ENCODE results near the gene SLBP.
"Not testable (repeated sequence)": the region's sequence is repeated elsewhere in the genome, so short reads cannot be mapped to it uniquely, and the experiment has no call there.

Gene SLBP

DNA sequence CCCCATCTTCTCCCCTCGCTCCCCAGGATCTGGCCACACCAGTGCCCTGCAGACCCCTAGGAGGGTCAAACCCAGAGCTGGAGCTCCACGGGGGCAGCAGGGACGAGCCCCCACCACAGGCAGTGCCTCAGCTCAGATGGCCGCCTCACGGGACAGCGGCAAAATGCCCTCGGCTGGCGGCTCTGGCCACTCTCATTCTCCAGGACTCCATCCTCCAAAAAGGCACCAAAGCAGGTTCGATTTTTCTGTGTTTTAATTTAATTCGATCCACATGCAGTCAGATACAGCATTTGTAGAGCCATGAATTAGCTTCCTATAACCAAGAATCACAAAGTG is 36.3 kb downstream of the SLBP start:
- DNase-seq: no peak
- CTCF ChIA-PET: no interaction called here
- H3K4me3 Mint-ChIP-seq: no peak overlapping the region
- no peaks in the 10 kb centered on the region for H3K4me1 Mint-ChIP-seq
- H3K9me3 Mint-ChIP-seq: no peaks in the 10 kb centered on the region
- peaks cover 14% of the 10 kb centered on the region for H3K27me3 Mint-ChIP-seq
- H3K27ac Mint-ChIP-seq: no peak overlapping the region
- no peaks in the 10 kb centered on the region for H3K36me3 Mint-ChIP-seq

DNA sequence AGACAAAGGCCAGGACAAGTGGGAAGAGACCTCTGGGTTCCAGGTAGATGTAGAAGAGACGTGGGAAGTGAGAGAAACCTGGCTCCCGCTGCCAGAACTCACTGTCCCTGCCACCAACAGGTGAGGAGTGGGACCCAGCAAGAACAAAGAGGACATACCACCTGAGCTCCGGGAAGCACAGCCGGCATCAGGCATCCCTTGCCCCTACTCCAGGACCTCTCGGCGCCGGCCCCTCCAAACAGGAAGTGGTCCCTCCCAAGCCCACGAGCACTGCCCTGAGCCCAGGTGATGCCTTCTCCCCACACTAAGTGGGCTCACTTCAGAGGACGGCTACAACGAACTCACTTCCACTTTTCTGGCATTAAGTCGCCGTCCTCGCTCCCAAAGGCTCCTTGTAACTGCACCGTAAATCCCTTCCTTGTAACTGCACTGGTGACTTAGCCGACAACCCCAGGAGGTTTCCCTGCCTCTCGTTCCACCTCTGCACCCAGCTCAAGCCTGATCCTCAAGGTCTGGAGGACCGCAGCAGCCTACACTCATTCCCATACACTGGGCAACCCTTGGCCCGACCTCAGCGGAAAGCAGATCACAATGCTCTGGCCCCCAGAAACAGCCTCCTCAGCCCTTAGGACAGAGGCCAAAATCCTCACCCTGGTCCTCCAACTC is 36.9 kb downstream of the SLBP start:
- no peaks in the 10 kb centered on the region for H3K36me3 Mint-ChIP-seq
- H3K27me3 Mint-ChIP-seq: peaks cover 13% of the 10 kb centered on the region
- DNase-seq: no peak
- no peaks in the 10 kb centered on the region for H3K4me1 Mint-ChIP-seq
- CTCF ChIA-PET: no interaction called here
- H3K4me3 Mint-ChIP-seq: no peak overlapping the region
- no peaks in the 10 kb centered on the region for H3K9me3 Mint-ChIP-seq
- H3K27ac Mint-ChIP-seq: no peak overlapping the region

DNA sequence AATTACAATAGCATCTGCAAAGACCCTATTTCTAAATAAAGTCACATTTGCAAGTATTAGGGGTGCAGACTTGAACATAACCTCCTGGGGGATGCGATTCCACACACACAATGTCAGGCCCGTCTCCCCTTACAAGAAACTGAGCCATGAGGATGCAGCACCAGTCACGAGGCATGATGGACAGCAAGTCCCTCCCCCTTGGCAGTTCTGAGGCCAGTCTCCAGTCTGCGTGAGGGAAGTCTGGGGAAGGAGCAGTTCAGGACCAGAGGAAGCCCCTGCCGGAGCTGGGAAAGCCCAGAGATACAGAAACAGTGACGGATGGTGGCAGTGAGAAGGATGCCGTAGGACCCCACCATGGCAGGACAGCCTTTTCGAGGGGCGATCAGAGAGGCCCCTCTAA is 37.4 kb downstream of the SLBP start:
- Mint-ChIP-seq H3K27ac (no peak overlapping the region), H3K36me3 (no peaks in the 10 kb centered on the region), H3K9me3 (no peaks in the 10 kb centered on the region), H3K4me3 (no peak overlapping the region), H3K4me1 (no peaks in the 10 kb centered on the region), H3K27me3 (peaks cover 13% of the 10 kb centered on the region)
- no peak for DNase-seq
- CTCF ChIA-PET: no interaction called here

DNA sequence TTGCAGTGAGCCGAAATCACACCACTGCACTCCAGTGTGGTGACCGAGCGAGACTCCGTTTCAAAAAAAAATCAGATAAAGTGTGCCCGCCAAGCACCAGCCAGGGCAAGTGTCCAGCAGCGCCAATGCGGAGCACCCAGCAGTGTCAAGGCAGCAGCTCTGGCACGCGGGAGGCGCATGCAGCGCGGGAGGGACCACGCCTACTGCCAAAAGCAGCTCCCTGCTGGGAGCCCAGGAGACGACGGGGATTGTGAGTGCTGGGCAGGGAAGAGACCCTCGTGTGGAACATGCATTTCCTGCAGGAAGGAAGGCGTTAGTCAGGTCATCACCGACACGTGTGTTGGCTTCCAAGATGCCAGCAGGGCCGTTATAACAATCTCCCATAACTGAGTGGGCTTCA is 38.4 kb downstream of the SLBP start:
- Mint-ChIP-seq H3K9me3 (no peaks in the 10 kb centered on the region), H3K27me3 (peaks cover 13% of the 10 kb centered on the region), H3K4me3 (no peak overlapping the region), H3K4me1 (no peaks in the 10 kb centered on the region), H3K27ac (no peak overlapping the region), H3K36me3 (no peaks in the 10 kb centered on the region)
- no peak for DNase-seq
- CTCF ChIA-PET: no interaction called here

DNA sequence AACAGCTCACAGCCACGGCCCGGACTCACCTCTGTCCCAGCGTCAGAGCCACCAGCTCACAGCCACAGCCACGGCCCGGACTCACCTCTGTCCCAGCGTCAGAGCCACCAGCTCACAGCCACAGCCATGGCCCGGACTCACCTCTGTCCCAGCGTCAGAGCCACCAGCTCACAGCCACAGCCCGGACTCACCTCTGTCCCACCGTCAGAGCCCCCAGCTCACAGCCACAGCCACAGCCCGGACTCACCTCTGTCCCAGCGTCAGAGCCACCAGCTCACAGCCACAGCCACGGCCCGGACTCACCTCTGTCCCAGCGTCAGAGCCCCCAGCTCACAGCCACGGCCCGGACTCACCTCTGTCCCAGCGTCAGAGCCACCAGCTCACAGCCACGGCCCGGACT is 41.1 kb downstream of the SLBP start:
- H3K27ac Mint-ChIP-seq, DNase-seq, H3K36me3 Mint-ChIP-seq, H3K4me1 Mint-ChIP-seq, H3K4me3 Mint-ChIP-seq, H3K9me3 Mint-ChIP-seq, CTCF ChIA-PET: not testable (repeated sequence)
- peaks cover 13% of the 10 kb centered on the region for H3K27me3 Mint-ChIP-seq

DNA sequence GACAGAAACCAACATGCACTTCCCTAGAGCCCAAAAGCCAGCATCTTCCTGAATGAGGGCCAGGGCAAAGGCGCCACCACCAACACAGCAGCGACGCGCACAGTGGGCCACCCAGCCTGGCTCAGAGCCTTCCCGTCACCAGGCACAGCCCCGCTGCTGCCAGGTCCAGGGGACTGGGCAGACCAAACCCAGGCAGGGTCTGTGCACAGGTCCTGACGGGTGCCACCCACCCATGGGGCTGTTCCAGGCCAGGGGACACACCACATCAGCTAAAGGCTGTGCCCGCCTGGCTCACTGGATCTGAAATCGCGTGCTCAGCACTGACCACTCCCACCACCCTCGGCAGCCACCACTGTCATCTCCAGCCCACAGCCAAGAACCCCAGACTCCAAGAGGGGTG is 41.8 kb downstream of the SLBP start:
- DNase-seq: no peak
- CTCF ChIA-PET: no interaction called here
- H3K27me3 Mint-ChIP-seq: peaks cover 6% of the 10 kb centered on the region
- no peaks in the 10 kb centered on the region for H3K9me3 Mint-ChIP-seq
- H3K4me1 Mint-ChIP-seq: no peaks in the 10 kb centered on the region
- H3K27ac Mint-ChIP-seq: no peak overlapping the region
- no peaks in the 10 kb centered on the region for H3K36me3 Mint-ChIP-seq
- no peak overlapping the region for H3K4me3 Mint-ChIP-seq

DNA sequence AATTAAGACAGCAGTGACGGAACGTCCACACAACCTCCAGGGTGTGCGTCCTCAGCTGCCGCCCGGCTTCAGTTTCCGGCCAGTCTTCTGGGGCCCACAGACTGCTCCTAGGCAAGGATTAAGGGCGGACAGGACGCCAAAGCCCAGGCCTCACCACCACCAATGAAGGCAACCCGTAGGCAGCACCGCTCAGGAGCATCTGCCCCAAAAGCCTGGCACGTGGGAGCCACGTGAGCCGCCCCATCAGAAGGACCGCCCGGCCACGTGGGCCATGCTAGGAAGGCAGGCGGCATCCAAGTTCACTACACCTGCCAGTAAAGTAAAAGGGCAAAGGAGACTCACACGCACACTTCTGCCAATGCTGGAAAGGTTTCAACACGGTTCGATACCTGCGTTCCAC is 42.3 kb downstream of the SLBP start:
- no peak overlapping the region for H3K27ac Mint-ChIP-seq
- H3K27me3 Mint-ChIP-seq: peaks cover 2% of the 10 kb centered on the region
- no peaks in the 10 kb centered on the region for H3K36me3 Mint-ChIP-seq
- no peak for DNase-seq
- no peaks in the 10 kb centered on the region for H3K9me3 Mint-ChIP-seq
- no peaks in the 10 kb centered on the region for H3K4me1 Mint-ChIP-seq
- H3K4me3 Mint-ChIP-seq: no peak overlapping the region
- CTCF ChIA-PET: no interaction called here

DNA sequence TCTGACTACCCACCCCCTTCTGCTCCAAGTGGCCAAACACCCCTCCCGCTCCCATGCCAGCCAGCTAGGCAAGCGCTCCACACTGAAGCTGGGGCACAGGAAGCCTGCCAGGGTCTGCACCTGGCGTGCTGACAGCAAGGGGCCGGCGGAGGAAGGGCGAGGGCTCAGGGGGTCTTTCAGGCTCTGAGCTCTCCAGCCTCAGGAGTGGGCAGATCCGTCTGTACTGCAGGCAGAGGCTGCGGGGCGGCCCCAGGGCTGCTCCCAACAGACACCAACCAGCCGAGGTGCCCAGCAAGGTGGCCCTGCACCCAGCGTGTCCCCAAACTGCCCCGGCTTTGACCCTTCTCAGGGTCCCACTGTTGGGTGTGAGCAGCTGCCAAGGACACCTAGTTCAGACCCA is 42.8 kb downstream of the SLBP start:
- H3K4me3 Mint-ChIP-seq: no peak overlapping the region
- no peaks in the 10 kb centered on the region for H3K27me3 Mint-ChIP-seq
- no peaks in the 10 kb centered on the region for H3K9me3 Mint-ChIP-seq
- H3K27ac Mint-ChIP-seq: no peak overlapping the region
- H3K36me3 Mint-ChIP-seq: no peaks in the 10 kb centered on the region
- H3K4me1 Mint-ChIP-seq: no peaks in the 10 kb centered on the region
- CTCF ChIA-PET: no interaction called here
- no peak for DNase-seq

DNA sequence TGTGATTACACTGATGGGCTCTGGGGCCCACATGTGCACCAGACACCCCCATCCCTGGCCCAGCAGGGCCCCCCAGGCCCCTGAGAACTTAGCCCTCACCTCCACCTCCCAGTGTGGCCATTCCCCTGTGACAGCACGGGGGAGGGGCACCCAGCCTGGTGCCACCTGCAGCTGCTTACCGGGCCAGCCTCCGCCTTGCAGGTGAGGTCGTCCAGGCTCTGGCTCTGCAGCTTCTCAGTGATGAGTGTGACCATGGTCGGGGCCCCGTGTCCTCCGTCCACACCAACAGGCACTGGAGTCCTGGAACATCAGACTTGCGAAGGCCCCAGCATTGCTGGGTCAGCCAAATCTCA is 43.7 kb downstream of the SLBP start:
- no peak overlapping the region for H3K4me3 Mint-ChIP-seq
- DNase-seq: no peak
- H3K9me3 Mint-ChIP-seq: no peaks in the 10 kb centered on the region
- H3K27me3 Mint-ChIP-seq: no peaks in the 10 kb centered on the region
- H3K4me1 Mint-ChIP-seq: no peaks in the 10 kb centered on the region
- CTCF ChIA-PET: no interaction called here
- H3K27ac Mint-ChIP-seq: no peak overlapping the region
- H3K36me3 Mint-ChIP-seq: no peaks in the 10 kb centered on the region

DNA sequence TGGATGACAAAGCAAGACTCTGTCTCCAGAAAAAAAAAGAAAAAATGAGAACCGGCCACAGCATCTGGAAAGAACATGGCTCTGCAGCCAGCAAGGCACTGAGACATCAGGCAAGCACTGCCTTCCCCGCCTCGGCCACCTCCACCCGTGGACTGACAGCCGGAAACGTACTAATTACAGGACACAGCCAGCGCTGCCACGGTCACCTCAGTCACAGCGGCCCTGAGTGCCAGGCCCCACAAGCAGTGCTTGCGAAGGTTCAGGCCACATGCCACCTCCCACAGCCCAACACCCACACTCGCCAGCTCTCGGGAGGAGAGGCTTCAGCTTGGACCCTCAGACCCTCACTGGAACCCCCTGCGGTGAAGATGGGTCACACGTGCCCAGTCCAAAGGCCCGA is 44.8 kb downstream of the SLBP start:
- Mint-ChIP-seq H3K27ac (no peak overlapping the region), H3K27me3 (no peaks in the 10 kb centered on the region), H3K4me3 (no peak overlapping the region), H3K4me1 (no peaks in the 10 kb centered on the region), H3K9me3 (no peaks in the 10 kb centered on the region), H3K36me3 (no peaks in the 10 kb centered on the region)
- CTCF ChIA-PET: no interaction called here
- no peak for DNase-seq

DNA sequence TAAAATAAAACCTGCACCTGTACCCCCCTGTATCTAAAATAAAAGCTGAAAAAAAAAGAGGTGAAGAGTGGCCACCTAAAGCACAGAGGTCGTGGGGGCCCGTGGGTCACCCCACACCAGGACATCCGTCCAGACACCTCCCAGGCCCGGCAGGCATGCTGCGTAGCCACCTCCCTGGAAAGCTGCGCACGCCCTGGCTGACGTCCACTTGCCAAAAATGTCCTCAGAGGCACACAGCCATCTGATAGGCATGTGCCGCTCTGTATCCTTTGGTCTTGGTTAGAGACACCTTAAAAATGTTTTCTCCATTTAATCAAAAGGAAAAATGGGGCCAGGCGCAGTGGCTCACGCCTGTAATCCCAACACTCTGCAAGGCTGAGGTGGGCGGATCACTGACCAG is 45.7 kb downstream of the SLBP start:
- Mint-ChIP-seq H3K27ac (no peak overlapping the region), H3K36me3 (no peaks in the 10 kb centered on the region), H3K4me1 (no peaks in the 10 kb centered on the region), H3K27me3 (no peaks in the 10 kb centered on the region), H3K4me3 (no peak overlapping the region), H3K9me3 (no peaks in the 10 kb centered on the region)
- no peak for DNase-seq
- CTCF ChIA-PET: no interaction called here

DNA sequence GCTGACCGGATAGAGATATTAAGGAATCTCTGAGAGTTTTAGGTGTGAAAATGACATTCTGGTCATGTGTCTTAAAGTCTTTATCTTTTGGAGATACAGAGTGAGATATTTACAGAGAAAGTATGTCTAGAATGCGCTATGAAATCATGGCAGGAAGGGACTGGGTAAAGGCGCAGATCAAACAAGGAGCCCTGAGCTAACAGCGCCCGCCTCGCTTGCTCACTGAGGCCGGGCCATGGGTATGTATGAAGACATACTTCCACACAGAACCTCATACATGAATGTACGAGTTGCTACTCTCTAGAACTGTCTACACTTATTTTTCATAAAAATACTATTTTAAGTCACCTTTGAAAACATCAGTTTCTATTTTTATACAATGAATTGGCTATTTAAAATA is 48.0 kb downstream of the SLBP start:
- no peaks in the 10 kb centered on the region for H3K36me3 Mint-ChIP-seq
- H3K27me3 Mint-ChIP-seq: no peaks in the 10 kb centered on the region
- no peak overlapping the region for H3K27ac Mint-ChIP-seq
- CTCF ChIA-PET: interaction anchor here (1.4 kb wide), 1 partner anchor 29 kb away, joined by 6 read pairs; no protein-coding TSS in a partner anchor
- DNase-seq: no peak
- H3K4me3 Mint-ChIP-seq: no peak overlapping the region
- H3K4me1 Mint-ChIP-seq: no peaks in the 10 kb centered on the region
- H3K9me3 Mint-ChIP-seq: no peaks in the 10 kb centered on the region

DNA sequence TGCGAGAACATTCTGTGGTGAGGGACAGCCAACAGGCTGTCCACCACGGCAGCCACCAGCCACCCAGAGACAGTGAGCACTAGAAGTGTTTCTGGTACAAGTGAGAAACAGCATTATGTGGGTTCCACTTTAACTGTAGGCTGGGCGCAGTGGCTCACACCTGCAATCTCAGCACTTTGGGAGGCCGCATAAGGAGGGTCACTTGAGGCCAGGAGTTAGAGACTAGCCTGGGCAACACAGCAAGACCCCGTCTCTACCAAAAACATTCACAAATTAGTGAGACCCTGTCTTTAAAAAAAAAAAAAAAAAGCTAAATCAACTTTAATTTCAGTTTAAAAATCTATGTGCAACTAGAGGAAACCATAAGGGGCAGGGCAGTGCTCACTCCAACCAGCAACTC is 48.6 kb downstream of the SLBP start:
- H3K4me3 Mint-ChIP-seq: no peak overlapping the region
- no peaks in the 10 kb centered on the region for H3K4me1 Mint-ChIP-seq
- H3K27ac Mint-ChIP-seq: no peak overlapping the region
- no peaks in the 10 kb centered on the region for H3K27me3 Mint-ChIP-seq
- H3K36me3 Mint-ChIP-seq: no peaks in the 10 kb centered on the region
- CTCF ChIA-PET: interaction anchor here (1.4 kb wide), 1 partner anchor 30 kb away, joined by 6 read pairs; no protein-coding TSS in a partner anchor
- H3K9me3 Mint-ChIP-seq: no peaks in the 10 kb centered on the region
- DNase-seq: no peak

DNA sequence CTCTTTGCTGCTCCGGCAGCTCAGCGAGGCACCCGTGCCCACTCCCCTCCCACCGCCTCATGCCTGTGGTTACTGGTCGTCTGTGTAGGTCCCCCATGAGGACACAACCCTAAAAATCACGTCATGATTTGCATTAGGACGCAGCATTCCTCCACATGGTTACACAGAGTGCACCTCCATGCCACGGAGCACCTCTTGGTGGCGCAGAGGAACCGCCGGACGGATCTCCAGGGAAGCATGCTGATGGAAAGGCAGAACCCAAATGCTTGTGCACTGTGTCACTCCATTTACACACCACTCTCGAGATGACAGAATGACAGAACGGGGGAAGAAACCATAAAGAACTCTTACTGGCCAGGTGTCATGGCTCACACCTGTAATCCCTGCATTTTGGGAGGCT is 50.4 kb downstream of the SLBP start:
- Mint-ChIP-seq H3K4me3 (no peak overlapping the region), H3K27ac (no peak overlapping the region), H3K9me3 (no peaks in the 10 kb centered on the region), H3K4me1 (no peaks in the 10 kb centered on the region), H3K27me3 (no peaks in the 10 kb centered on the region), H3K36me3 (no peaks in the 10 kb centered on the region)
- no peak for DNase-seq
- CTCF ChIA-PET: no interaction called here

DNA sequence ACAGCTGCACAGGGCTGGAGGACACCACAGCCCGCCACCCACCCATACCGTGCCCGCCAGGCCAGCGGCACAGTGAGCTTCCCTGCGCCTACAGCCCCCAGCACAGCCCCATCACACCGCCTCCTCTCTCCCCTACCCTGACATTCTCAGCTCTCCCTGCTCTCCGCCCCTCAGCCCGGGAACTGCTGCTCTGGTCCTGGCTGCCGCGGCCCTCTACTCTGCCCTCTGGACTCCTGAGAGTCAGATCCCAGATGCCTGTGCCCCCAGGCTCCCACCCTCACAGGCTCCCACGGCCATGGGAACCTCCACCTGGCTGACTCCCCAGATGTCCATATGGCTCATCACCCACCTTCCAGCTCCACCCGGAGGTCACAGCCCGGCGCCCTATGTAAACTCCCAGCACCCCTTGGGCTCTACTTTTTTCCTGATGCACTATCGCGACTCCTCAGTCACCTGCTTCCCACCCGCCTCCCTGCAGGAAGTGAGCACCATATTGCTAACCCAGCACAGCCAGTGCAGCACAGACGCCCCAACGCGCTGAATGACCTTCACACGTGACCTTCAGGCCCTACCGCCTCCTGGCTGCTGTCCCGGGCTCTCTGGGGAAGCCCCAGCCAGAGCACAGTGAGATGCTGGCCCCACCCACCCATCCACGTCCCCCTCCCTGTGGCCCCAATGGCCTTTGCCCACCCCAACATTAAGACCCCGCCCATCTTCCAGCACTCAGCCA is 51.0 kb downstream of the SLBP start:
- DNase-seq: no peak
- Mint-ChIP-seq H3K27me3 (no peaks in the 10 kb centered on the region), H3K9me3 (no peaks in the 10 kb centered on the region), H3K27ac (no peak overlapping the region), H3K36me3 (no peaks in the 10 kb centered on the region), H3K4me1 (no peaks in the 10 kb centered on the region), H3K4me3 (no peak overlapping the region)
- CTCF ChIA-PET: interaction anchor here (1.0 to 1.1 kb wide), 2 partner anchors 32 to 158 kb away, joined by 3 to 5 read pairs; no protein-coding TSS in a partner anchor
